Ishikawa (cell line): ENCODE results near the gene ACAP2.

Experiments used
- CEBPB ChIP-seq: IDR thresholded peaks from 2 replicates; pipeline ENCODE4 v1.6.1; 2012
- CREB1 ChIP-seq: IDR thresholded peaks from 2 replicates; pipeline ENCODE4 v1.6.1; 2012; ENCODE audit warnings: low read depth
- EGR1 ChIP-seq: IDR thresholded peaks from 2 replicates; pipeline ENCODE4 v1.6.1; 2012
- EP300 ChIP-seq: IDR thresholded peaks from 2 replicates; pipeline ENCODE4 v1.6.1; 2012; ENCODE audit warnings: borderline replicate concordance
- FOXM1 ChIP-seq: IDR thresholded peaks from 2 replicates; pipeline ENCODE4 v1.6.1; 2012; ENCODE audit warnings: low read depth, borderline replicate concordance
- MAX ChIP-seq: IDR thresholded peaks from 2 replicates; pipeline ENCODE4 v1.6.1; 2012
- NFIC ChIP-seq: IDR thresholded peaks from 2 replicates; pipeline ENCODE4 v1.6.1; 2012
- RAD21 ChIP-seq: IDR thresholded peaks from 2 replicates; pipeline ENCODE4 v1.6.1; 2012; ENCODE audit warnings: low read depth
- REST ChIP-seq: IDR thresholded peaks from 2 replicates; pipeline ENCODE4 v1.6.1; 2012; ENCODE audit warnings: low read depth, mild to moderate bottlenecking
- TAF1 ChIP-seq: IDR thresholded peaks from 2 replicates; pipeline ENCODE4 v1.6.1; 2012; ENCODE audit warnings: low read depth, mild to moderate bottlenecking
- TCF12 ChIP-seq: IDR thresholded peaks from 2 replicates; pipeline ENCODE4 v1.6.1; 2012; ENCODE audit warnings: low read depth
- TEAD4 ChIP-seq: IDR thresholded peaks from 2 replicates; pipeline ENCODE4 v1.6.1; 2012
- YY1 ChIP-seq: IDR thresholded peaks from 2 replicates; pipeline ENCODE4 v1.6.1; 2012; ENCODE audit warnings: low read depth
- ZBTB7A ChIP-seq: IDR thresholded peaks from 2 replicates; pipeline ENCODE4 v1.6.1; 2012; ENCODE audit warnings: low read depth
- TF ChIP-seq, protein P1 (sequence below): IDR thresholded peaks from 2 replicates; pipeline ENCODE4 v1.6.1; 2012

The ACAP2 gene

GRCh38 chr3:195416795-195417194 lies 26.0 kb downstream of the ACAP2 start:
- no peak for TF ChIP-seq EP300

DNA sequence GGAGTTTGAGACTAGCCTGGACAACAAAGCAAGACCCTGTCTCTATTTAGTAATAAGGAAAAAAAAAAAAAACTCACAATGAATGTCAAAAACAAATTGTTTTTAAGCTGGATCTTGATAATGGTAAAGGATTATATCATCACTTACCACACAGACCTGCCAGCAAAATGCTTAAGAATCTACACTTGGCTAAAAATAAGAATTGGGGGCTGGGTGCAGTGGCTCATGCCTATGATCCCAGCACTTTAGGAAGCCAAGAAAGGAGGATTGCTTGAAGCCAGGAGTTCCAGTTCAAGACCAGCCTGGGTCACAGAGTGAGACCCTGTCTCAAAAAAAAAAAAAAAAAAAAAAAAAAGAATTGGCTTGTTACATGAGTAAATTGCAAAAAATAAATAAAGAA lies 31.0 kb downstream of the ACAP2 start:
- no peak for TF ChIP-seq EP300
- TF ChIP-seq, protein P1, sequence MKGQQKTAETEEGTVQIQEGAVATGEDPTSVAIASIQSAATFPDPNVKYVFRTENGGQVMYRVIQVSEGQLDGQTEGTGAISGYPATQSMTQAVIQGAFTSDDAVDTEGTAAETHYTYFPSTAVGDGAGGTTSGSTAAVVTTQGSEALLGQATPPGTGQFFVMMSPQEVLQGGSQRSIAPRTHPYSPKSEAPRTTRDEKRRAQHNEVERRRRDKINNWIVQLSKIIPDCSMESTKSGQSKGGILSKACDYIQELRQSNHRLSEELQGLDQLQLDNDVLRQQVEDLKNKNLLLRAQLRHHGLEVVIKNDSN = no peak
- no peak for TF ChIP-seq YY1
- TF ChIP-seq EGR1 = no peak
- no peak for TF ChIP-seq TCF12
- no peak for TF ChIP-seq TAF1
- no peak for TF ChIP-seq CREB1
- no peak for TF ChIP-seq ZBTB7A
- no peak for TF ChIP-seq NFIC
- no peak for TF ChIP-seq MAX
- no peak for TF ChIP-seq FOXM1
- TF ChIP-seq REST = no peak
- no peak for TF ChIP-seq CEBPB
- TF ChIP-seq RAD21 = no peak
- TF ChIP-seq TEAD4 = no peak

GRCh38 chr3:195410546-195410945 lies 32.3 kb downstream of the ACAP2 start:
- TF ChIP-seq CREB1 = no peak
- TF ChIP-seq REST = no peak
- TF ChIP-seq TEAD4 = no peak
- no peak for TF ChIP-seq ZBTB7A
- no peak for TF ChIP-seq NFIC
- no peak for TF ChIP-seq FOXM1
- TF ChIP-seq TCF12 = no peak
- TF ChIP-seq, protein P1 = no peak
- TF ChIP-seq TAF1 = no peak
- TF ChIP-seq MAX = no peak
- no peak for TF ChIP-seq RAD21
- TF ChIP-seq EGR1 = no peak
- TF ChIP-seq YY1 = no peak
- no peak for TF ChIP-seq CEBPB
- no peak for TF ChIP-seq EP300

DNA sequence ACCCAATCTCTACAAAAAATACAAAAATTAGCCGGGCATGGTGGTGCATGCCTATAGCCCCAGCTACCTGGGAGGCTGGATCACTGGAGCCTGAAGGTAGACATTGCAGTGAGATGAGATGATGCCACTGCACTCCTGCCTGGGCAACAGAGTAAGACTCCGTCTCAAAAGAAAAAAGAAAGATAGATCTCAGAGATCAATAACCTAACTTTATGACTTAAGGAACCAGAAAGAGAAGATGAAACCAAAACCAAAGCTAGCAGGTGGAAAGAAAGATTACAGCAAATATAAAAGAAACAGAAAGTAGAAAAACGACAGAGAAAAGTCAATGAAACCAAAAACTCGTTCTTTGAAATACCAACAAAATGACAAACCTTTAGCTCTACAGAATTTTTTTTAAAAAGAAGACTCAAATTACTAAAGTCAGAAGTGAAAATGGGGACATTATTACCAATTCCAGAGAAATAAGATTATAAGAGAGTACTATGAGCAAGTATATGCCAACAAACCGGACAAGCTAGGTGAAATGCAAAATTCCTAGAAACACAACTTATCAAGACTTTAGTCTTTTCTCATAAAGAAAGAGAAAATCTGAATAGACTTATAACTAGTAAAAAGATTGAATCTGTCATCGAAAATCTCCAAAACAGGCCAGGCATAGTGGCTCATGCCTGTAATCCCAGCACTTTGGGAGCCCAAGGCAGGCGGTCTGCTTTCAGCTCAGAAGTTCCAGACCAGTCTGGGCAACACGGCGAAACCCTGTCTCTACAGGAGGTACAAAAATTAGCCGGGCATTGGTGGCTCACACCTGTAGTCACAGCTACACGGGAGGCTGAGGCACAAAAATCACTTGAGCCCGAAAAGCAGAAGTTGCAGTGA lies 35.0 kb downstream of the ACAP2 start:
- TF ChIP-seq TAF1 (no peak), CEBPB (no peak), MAX (no peak), TEAD4 (no peak)

DNA sequence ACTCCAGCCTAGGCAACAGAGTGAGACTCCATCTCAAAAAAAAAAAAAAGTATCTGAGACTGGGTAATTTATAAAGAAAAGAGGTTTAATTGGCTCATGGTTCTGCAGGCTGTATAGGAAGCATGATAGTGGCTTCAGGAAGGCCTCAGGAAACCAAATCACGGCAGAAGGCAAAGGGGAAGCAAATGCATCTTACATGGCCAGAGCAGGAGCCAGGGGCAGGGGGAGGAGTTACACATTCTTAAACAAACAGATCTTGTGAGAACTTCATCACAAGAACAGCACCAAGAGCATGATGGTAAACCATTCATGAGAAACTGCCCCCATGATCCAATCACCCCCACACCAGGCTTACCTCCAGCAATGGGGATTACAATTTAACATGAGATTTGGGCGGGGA lies 37.2 kb downstream of the ACAP2 start:
- no peak for TF ChIP-seq REST
- TF ChIP-seq ZBTB7A = no peak
- TF ChIP-seq NFIC = no peak
- no peak for TF ChIP-seq TEAD4
- no peak for TF ChIP-seq YY1
- TF ChIP-seq EGR1 = no peak
- TF ChIP-seq MAX = no peak
- TF ChIP-seq TAF1 = no peak
- no peak for TF ChIP-seq CREB1
- no peak for TF ChIP-seq RAD21
- no peak for TF ChIP-seq CEBPB
- TF ChIP-seq, protein P1 = no peak
- no peak for TF ChIP-seq EP300
- TF ChIP-seq FOXM1 = no peak
- no peak for TF ChIP-seq TCF12
